NCI-H82 (cell line): ENCODE measurements around the gene KLHL18.
"Not testable (repeated sequence)": the region's sequence is repeated elsewhere in the genome, so short reads cannot be mapped to it uniquely, and the experiment has no call there.

Source experiments
- DNase-seq: peaks from one replicate; lab custom pipeline; 2025; lab: John Stamatoyannopoulos, UW

Gene KLHL18

GRCh38 chr3:47365213-47366153 is 82.7 kb downstream of the KLHL18 start:
- DNase-seq = no peak

- DNase-seq = no peak
These were observed 84.1 kb downstream of the KLHL18 start for GRCh38 chr3:47366833-47367232.

- no peak for DNase-seq
These were observed 84.9 kb downstream of the KLHL18 start for GRCh38 chr3:47367631-47368030.

GRCh38 chr3:47370020-47370419 is 87.3 kb downstream of the KLHL18 start:
- not testable (repeated sequence) for DNase-seq

- peak; percentile 20 for DNase-seq
These were observed 88.3 kb downstream of the KLHL18 start for GRCh38 chr3:47370887-47371697.

- DNase-seq = no peak
These were observed 91.8 kb downstream of the KLHL18 start for GRCh38 chr3:47374587-47374986.

- no peak for DNase-seq
These were observed 93.6 kb downstream of the KLHL18 start for GRCh38 chr3:47376393-47376792.

- DNase-seq = no peak
These were observed 94.4 kb downstream of the KLHL18 start for GRCh38 chr3:47377186-47377585.

GRCh38 chr3:47378869-47379268 is 96.1 kb downstream of the KLHL18 start:
- DNase-seq = no peak

GRCh38 chr3:47379411-47379899 is 96.7 kb downstream of the KLHL18 start:
- DNase-seq = no peak

- DNase-seq = no peak
These were observed 97.4 kb downstream of the KLHL18 start for GRCh38 chr3:47380026-47380600.

GRCh38 chr3:47380601-47381316 is 98.0 kb downstream of the KLHL18 start, which contains the start of gene PTPN23:
Gene PTPN23, plus strand, starts transcription at chr3:47381021. Its CDS starts 76 bp downstream, at chr3:47381097.
- peak; percentile 98 for DNase-seq

GRCh38 chr3:47381317-47382157 is 98.8 kb downstream of the KLHL18 start:
- DNase-seq = peak; percentile 84

- DNase-seq = no peak
These were observed 101.7 kb downstream of the KLHL18 start for GRCh38 chr3:47384425-47384824.

GRCh38 chr3:47385007-47385406 is 102.3 kb downstream of the KLHL18 start:
- no peak for DNase-seq

- no peak for DNase-seq
These were observed 103.1 kb downstream of the KLHL18 start for GRCh38 chr3:47385796-47386195.

GRCh38 chr3:47392933-47393332 is 110.2 kb downstream of the KLHL18 start:
- DNase-seq = no peak

- DNase-seq = peak; percentile 59
These were observed 111.6 kb downstream of the KLHL18 start for GRCh38 chr3:47394140-47394870.

- peak; percentile 93 for DNase-seq
These were observed 112.1 kb downstream of the KLHL18 start for GRCh38 chr3:47394881-47395280.
